ENCODE measurements around the gene AREG.

AREG gene

DNA sequence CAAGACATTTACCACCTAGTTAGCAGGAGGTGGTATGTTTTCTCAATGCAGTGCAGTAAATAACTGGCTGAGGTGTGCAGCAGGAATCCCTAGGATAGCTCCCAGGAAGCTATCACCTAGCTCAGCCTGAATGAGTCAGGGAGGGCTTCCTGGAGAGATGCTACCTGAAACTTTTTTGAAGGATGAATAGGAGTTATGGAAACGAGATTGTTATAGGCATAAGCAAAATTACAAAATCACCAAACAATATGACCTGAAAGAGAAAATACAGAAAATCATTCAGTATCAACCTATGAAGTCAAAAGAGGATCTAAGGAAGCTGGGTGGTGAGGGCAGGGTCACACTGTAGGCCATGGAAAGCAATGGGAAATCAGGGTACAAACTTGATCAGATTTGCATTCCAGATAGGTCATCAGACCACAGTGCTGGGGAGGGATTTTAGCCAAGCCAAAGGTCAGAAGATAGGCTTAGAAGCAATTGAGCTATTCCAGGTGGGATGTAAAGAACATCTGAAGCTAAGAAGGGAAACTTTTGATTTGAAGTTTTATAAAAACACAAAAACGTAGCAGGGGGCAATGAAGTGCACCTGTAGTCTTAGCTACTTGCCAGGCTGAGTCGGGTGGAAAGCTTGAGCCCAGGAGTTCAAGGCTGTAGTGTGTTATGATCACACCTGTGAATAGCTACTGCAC, 11.3 kb downstream of the AREG start:
- no peak overlapping the region for H3K4me3 ChIP-seq (ENCODE audit: low read depth, low read length)

- H3K4me3 ChIP-seq (ENCODE audit: low read depth, low read length), result no peak overlapping the region
Measured at GRCh38 chr4:74456849-74457395, 12.0 kb downstream of the AREG start.

- H3K4me3 ChIP-seq (ENCODE audit: low read depth, low read length), result no peak overlapping the region
Measured at GRCh38 chr4:74460833-74461232, 15.9 kb downstream of the AREG start.

- H3K4me3 ChIP-seq (ENCODE audit: low read depth, low read length), result no peak overlapping the region
Measured at GRCh38 chr4:74463123-74463522, 18.2 kb downstream of the AREG start.

DNA sequence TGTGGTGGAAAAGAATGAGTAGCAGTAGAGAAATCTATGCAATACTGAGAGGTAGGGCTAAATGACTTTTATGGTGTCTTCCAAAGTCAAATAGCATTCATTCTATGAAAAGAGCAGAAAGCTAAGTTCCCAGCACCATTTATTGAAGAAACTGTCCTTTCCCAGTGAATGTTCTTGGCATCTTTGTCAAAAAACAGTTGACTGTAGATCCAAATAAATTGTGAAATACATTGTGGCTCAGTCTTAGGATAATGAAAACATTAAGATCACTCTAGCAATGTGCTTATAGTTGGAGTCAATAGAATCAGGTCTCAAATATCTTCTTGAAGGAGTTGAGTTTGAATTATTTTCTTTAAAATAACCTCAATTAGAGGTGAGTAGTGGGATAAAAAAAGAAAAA, 19.4 kb downstream of the AREG start:
- no peak overlapping the region for H3K4me3 ChIP-seq (ENCODE audit: low read depth, low read length)

GRCh38 chr4:74466242-74466641, 21.3 kb downstream of the AREG start:
- H3K4me3 ChIP-seq (ENCODE audit: low read depth, low read length), result no peak overlapping the region

DNA sequence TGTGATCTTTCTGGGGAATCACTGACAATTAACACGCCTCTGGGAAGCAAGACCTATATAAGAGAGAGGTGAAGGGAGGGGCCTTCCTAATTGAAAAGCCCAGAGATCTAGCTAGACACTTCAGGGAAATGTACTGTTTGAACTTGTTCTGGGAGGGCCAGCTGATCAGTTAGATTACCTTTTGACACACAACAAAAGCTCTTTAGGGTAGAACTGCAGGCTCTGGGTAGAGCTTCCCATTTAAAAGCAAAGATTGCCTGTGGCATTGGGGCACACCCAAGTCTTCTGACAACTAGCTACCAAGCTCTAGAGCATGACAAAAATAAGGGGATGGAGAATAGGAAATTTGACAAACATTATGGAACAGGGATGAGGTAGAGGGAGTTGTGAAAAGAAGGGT, 26.3 kb downstream of the AREG start:
- H3K4me3 ChIP-seq (ENCODE audit: low read depth, low read length), result no peak overlapping the region

DNA sequence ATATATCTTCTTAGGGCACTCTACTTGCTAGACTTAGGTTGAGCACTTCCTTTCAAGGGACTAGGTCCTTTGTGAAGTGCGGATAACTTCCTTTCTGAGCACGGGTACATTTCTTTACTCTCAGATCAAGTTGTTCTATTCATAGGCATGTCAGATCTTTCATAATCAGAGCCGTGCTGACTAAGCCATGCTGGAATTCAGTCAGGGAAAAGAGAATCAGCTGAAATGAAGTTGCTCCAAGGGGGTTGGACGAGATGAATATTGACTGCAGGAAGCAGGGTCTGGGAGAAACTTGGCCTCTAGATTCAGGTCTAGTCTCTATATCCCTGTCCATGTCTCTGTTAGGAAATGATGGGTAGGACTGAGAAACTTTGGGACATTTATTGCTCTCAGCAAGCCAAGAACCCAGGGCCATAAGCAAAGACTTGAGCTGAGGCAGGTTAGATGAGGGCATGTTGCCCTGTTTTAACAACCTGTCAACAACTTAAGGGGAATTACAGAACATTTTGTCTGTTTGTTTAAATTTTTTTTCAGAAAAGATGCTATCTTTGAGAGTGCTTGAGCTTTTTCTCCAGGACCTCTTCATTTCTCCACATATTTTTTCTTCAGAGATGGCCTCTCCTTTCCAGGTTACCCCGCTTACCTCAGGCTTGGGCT, 28.3 kb downstream of the AREG start:
- no peak overlapping the region for H3K4me3 ChIP-seq (ENCODE audit: low read depth, low read length)

DNA sequence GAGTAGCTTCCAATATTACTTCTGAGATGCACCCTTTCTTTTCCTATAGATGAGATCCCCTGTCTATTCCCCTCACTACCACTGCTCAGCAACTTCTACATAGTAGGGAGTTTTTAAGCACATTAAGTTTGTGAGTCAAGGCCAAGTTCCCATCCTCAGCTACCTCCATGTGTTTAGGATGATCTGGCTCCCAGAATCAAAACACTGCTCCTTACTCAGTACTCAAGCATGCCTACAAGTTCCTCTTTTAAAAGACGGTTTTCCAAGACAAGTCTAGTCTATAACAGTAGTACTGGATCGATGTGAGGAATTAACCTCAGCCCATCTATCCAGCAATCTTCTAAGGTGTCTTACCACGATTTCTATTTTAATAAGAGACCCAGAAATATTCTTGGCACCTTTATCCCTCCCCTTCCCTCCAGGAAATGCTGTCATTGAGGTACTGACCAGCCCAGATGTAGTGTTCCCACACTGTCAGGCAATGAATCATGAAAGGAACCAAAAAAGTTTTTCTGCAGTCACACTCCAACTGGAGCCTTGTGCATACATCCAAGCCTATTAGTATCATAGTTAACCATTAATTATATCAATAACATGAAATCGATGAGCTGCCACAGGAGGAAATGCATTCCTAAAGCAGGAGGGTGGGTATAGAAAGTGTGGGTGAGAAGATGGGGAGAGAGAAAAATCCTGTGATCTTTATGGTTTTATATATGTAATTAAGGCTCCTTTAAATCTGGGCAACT, 29.6 kb downstream of the AREG start:
- H3K4me3 ChIP-seq (ENCODE audit: low read depth, low read length), result no peak overlapping the region

DNA sequence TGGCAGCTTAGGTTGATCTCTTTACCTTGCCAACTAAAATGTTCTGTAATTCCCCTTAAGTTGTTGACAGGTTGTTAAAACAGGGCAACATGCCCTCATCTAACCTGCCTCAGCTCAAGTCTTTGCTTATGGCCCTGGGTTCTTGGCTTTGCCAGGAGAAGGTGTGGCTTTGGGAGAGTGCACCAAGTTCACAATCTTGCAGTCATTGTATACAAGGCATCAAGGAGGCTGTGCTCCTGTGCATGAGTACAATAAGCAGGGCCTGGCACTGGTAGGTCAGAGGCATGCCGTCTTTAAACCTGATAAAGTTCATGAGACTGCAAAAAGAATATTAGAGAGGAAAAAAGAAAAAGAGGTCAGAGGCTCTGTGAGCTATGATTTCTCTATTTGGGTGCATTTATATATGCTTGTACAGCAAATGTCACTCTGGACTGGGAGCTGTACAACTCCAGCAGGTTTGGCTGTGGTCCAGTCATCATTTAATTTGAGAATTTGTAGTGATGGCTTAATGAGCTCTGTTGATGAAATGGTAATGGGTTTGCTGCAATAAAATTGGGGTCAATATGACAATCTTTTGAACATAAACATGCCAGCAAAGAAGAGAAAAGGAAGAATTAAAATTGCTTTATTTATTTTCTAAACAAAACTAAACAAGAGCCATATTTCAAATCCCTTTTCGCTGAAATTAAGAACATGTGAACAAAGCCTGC, 30.3 kb downstream of the AREG start:
- H3K4me3 ChIP-seq (ENCODE audit: low read depth, low read length), result no peak overlapping the region

DNA sequence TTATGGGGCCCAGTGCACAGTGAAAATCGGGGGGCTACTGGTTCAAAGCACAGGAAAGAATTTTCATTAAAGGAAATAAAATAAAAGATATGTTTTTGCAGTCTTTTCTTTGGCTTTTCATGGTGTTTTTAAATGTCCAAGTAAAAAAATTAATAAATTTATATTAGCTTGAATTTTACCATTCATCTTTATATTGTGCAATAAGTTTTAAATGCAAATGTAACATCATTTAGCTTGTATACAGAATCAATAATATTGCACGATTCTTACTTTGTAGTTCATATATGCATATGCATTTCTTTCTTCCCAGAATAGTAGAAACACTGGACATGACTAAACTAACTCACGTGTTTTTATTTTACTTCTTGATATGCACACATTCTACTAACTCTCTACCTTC, 31.0 kb downstream of the AREG start:
- H3K4me3 ChIP-seq (ENCODE audit: low read depth, low read length), result no peak overlapping the region

- H3K4me3 ChIP-seq (ENCODE audit: low read depth, low read length), result no peak overlapping the region
Measured at GRCh38 chr4:74479009-74479408, 34.1 kb downstream of the AREG start.

DNA sequence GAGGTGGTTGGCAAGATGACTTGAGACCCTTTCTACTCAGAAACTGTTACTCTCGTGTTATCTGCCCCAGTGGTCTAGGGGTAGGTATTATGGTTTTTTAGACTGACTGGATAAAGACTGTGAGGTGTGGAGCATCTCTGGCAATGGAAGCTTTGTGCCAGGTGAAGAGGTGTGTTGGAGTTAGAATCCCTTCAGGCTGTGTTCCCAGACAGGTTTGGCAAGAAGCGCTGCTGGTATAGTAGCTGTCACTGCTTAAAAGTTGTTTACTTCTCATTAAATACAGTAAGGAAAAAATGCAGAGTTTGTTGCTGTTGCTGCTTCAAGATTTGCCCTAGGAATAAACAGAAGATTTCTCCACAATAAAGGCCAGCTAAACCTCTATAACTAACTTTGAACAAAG, 35.3 kb downstream of the AREG start:
- H3K4me3 ChIP-seq (ENCODE audit: low read depth, low read length), result no peak overlapping the region

GRCh38 chr4:74481891-74482609, 37.1 kb downstream of the AREG start:
- H3K4me3 ChIP-seq (ENCODE audit: low read depth, low read length), result no peak overlapping the region

DNA sequence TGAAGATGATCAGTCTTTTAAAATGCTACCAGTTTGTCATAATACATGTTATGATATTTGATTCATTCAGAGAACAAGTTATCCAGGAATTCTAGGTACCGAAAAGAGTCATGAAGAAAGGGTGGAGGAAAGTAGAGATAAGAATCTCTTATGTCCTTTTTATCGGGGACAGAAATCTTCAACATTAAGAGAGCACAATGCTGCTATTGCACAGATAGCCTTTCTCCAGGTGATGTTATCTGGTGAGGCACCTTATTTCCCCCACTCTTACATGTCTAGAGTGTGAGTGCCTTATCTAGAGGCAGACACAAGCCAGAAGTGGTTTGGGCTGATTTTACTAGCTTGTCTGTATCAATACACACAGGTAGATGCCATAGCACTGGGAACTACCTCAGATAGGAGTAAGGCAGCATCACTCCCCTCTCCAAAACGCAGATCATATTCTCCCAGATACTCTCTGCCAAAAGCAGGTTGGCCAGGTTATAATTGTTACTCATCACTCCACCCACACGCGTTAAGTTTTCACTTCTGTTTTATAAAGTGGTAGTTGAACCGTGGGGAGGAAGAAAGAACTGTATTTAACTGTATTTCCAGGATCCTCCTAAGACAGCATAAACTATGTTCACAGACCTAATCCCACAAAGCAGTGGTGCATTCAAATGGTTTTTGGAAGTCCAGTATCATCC, 38.4 kb downstream of the AREG start:
- no peak overlapping the region for H3K4me3 ChIP-seq (ENCODE audit: low read depth, low read length)

DNA sequence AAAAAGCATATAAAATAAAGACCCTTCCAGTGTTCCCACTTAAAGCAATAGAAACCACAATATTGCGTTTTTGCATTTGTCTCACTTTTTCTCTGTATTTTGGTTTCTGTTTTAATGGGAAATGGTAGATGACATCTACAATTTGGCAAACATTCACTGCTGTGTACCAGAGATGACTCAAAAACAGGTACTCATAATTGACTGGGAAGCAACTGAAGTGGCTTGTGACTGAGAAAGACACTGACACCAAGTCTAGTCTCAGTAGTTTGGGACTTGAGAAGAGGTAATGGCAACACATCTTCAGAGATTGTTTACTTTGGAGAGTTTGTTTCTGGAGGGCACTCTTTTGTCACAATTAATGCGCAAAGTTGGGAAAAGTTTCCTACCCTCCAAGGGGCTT, 42.0 kb downstream of the AREG start:
- no peak overlapping the region for H3K4me3 ChIP-seq (ENCODE audit: low read depth, low read length)

DNA sequence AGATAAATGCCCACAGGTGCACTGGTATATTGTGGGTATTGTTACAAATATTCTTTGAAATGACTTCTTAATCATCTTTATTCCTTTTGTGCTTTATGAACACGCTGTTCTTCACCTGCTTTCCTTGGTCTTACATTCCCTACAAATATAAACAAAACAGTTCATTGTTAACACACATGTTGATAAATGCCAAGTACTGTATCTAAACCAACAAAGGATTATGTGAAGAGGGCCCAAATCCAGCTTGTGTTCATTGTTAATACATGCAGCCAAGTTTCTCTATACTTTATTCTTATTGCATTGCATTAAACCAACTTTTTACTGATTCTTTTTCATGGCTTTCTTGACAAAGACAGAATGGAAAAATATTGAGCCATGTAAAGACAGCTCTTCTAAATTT, 42.8 kb downstream of the AREG start:
- H3K4me3 ChIP-seq (ENCODE audit: low read depth, low read length), result no peak overlapping the region

- H3K4me3 ChIP-seq (ENCODE audit: low read depth, low read length), result no peak overlapping the region
Measured at GRCh38 chr4:74490736-74491135, 45.8 kb downstream of the AREG start.

GRCh38 chr4:74499986-74500781, 55.2 kb downstream of the AREG start:
- no peak overlapping the region for H3K4me3 ChIP-seq (ENCODE audit: low read depth, low read length)
